A673 (cell line): ENCODE results near the gene GOLGA5. TPM values are rescaled to one million over a fixed set of nuclear protein-coding genes. Genes with fewer than 3 reads are reported as not detected.

Source experiments
- BruUV-seq: library from RNA; stranded (reverse); fragments of 400-500 nt; replicated peaks from 2 replicates; lab custom pipeline; 2021; lab: Mats Ljungman, UMichigan
- CTCF ChIA-PET: fragments of 300-600 bp; sonication (Branson Sonifier 250); formaldehyde crosslinking; loops from one replicate; lab custom pipeline; 2022; ENCODE audit warnings: antibody characterized with exemption; lab: Charles Lee
- POLR2A ChIA-PET: fragments of 300-600 bp; sonication (Branson Sonifier 250); formaldehyde crosslinking; loops from one replicate; lab custom pipeline; 2022; ENCODE audit warnings: antibody characterized with exemption; ENCODE audit not compliant: low non-redundant PET; lab: Charles Lee
- DNase-seq: peaks from one replicate; pipeline ENCODE4 v3.0.0-alpha.2; 2015; ENCODE audit warnings: low spot score
- H3K27ac ChIP-seq: fragments of 200-600 bp; sonication (generic); 2 replicates; pipeline ENCODE4 v1.5.1; 2016; ENCODE audit warnings: mixed run types, low read depth, mild to moderate bottlenecking, mixed read lengths, antibody characterized with exemption, low read length; ENCODE audit not compliant: poor library complexity, severe bottlenecking
- H3K27me3 ChIP-seq: fragments of 200-600 bp; sonication (generic); replicated peaks from 2 replicates; pipeline ENCODE4 v1.6.1; 2017; ENCODE audit warnings: mixed run types, low read depth, mild to moderate bottlenecking, mixed read lengths, antibody characterized with exemption, low read length; ENCODE audit not compliant: insufficient read depth, poor library complexity
- H3K36me3 ChIP-seq: fragments of 200-600 bp; sonication (generic); 2 replicates; pipeline ENCODE4 v1.6.1; 2016; ENCODE audit warnings: mixed run types, mild to moderate bottlenecking, mixed read lengths, antibody characterized with exemption, low read length; ENCODE audit not compliant: insufficient read depth, poor library complexity, severe bottlenecking
- H3K4me1 ChIP-seq: fragments of 200-600 bp; sonication (generic); 2 replicates; pipeline ENCODE4 v1.6.1; 2017; ENCODE audit warnings: mixed run types, mild to moderate bottlenecking, mixed read lengths, antibody characterized with exemption, low read length; ENCODE audit not compliant: insufficient read depth, poor library complexity, severe bottlenecking
- H3K4me3 ChIP-seq: fragments of 200-600 bp; sonication (generic); 2 replicates; pipeline ENCODE4 v1.5.1; 2016; ENCODE audit warnings: low read depth, mixed run types, mild to moderate bottlenecking, mixed read lengths, low read length; ENCODE audit not compliant: poor library complexity, severe bottlenecking
- H3K9me3 ChIP-seq: fragments of 200-600 bp; sonication (generic); 2 replicates; pipeline ENCODE4 v1.6.1; 2016; ENCODE audit warnings: mixed run types, low read depth, mild to moderate bottlenecking, mixed read lengths, antibody characterized with exemption, low read length; ENCODE audit not compliant: poor library complexity, severe bottlenecking
- EZH2 ChIP-seq: fragments of 200-600 bp; sonication (generic); IDR thresholded peaks from 2 replicates; pipeline ENCODE4 v1.6.1; 2017; ENCODE audit warnings: borderline replicate concordance, low read depth, mild to moderate bottlenecking, mixed read lengths, antibody characterized with exemption, low read length; ENCODE audit not compliant: poor library complexity, severe bottlenecking
- intact Hi-C: fragments of 100-400 bp; cut with micrococcal nuclease; formaldehyde crosslinking; loops from one replicate; pipeline ENCODE4 v1.10.0; 2022; ENCODE audit not compliant: unreplicated experiment
- total RNA-seq: library from RNA; stranded (reverse); gene quantifications from 2 replicates; pipeline ENCODE4 v1.2.3, GENCODE V29; 2021
- TF ChIP-seq, protein P1 (sequence below): fragments of 300-800, 200-600 bp; sonication (generic); conservative IDR thresholded peaks from 2 replicates; pipeline ENCODE4 v1.5.1; 2017; ENCODE audit warnings: low read depth, mild to moderate bottlenecking, antibody characterized with exemption, low read length, moderate library complexity, mixed read lengths

The GOLGA5 gene
- total RNA-seq, 1 experiment from 2014 or later, result 21.3 TPM

DNA sequence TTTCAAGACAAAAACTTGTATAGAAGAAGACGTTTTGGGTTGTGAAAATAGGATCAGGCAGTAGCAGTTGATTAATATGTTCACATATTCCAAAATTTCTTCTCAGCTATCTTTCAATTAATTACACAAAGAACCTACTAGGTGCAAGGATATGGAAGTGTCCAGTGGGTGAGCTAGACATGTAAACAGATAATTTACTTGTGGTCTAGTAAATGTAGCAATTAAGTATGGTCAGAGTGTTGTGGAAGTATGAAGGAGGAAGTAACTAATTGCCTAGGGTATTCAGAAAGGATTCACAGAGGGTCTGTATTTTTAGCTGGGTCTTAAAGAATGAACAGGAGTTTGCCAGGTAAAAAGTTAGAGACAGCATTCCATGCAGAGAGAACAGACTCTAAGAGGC, 5.9 kb downstream of the GOLGA5 start:
- H3K9me3 ChIP-seq, result no peaks in the 10 kb centered on the region
- ChIA-PET CTCF (no interaction called here), POLR2A (interaction anchor here (0.6 kb wide), 1 partner anchor 137 kb away, joined by 3 read pairs; no protein-coding TSS in a partner anchor)
- no peak for DNase-seq
- H3K27me3 ChIP-seq, result no peaks in the 10 kb centered on the region
- no TSS peak for BruUV-seq
- H3K27ac ChIP-seq, result no peak overlapping the region
- intact Hi-C loops, result no loop called here
- peaks cover 5% of the 10 kb centered on the region for H3K4me1 ChIP-seq
- no peak overlapping the region for H3K4me3 ChIP-seq
- TF ChIP-seq, protein P1, sequence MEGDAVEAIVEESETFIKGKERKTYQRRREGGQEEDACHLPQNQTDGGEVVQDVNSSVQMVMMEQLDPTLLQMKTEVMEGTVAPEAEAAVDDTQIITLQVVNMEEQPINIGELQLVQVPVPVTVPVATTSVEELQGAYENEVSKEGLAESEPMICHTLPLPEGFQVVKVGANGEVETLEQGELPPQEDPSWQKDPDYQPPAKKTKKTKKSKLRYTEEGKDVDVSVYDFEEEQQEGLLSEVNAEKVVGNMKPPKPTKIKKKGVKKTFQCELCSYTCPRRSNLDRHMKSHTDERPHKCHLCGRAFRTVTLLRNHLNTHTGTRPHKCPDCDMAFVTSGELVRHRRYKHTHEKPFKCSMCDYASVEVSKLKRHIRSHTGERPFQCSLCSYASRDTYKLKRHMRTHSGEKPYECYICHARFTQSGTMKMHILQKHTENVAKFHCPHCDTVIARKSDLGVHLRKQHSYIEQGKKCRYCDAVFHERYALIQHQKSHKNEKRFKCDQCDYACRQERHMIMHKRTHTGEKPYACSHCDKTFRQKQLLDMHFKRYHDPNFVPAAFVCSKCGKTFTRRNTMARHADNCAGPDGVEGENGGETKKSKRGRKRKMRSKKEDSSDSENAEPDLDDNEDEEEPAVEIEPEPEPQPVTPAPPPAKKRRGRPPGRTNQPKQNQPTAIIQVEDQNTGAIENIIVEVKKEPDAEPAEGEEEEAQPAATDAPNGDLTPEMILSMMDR, result no peak
- TF ChIP-seq EZH2, result no peak
- peaks cover 21% of the 10 kb centered on the region for H3K36me3 ChIP-seq

DNA sequence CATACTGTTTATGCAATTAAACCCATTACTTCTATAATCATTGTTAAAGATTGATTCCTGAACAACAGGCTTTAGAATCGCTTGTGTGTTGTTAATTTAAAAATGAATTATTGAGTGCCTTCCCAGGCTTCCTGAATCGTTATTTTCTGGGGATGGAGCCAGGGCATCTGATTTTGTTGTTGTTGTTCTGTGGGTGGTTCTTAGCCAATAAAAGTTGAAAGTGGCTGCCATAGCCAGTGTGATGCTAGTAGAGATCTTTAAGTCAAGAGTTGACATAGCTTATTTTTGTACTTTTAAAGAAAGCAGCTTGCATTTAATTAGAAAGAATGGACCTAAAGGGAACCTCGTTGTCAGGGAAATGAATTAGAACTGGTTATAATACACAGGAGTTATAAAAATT, 6.4 kb downstream of the GOLGA5 start:
- ChIA-PET POLR2A (interaction anchor here (0.6 kb wide), 1 partner anchor 138 kb away, joined by 3 read pairs; no protein-coding TSS in a partner anchor), CTCF (no interaction called here)
- no peaks in the 10 kb centered on the region for H3K9me3 ChIP-seq
- no TSS peak for BruUV-seq
- no peaks in the 10 kb centered on the region for H3K27me3 ChIP-seq
- H3K4me3 ChIP-seq, result no peak overlapping the region
- DNase-seq, result no peak
- peaks cover under 1% of the 10 kb centered on the region for H3K4me1 ChIP-seq
- TF ChIP-seq, protein P1, result no peak
- no peak for TF ChIP-seq EZH2
- peaks cover 21% of the 10 kb centered on the region for H3K36me3 ChIP-seq
- no peak overlapping the region for H3K27ac ChIP-seq
- intact Hi-C loops, result no loop called here

DNA sequence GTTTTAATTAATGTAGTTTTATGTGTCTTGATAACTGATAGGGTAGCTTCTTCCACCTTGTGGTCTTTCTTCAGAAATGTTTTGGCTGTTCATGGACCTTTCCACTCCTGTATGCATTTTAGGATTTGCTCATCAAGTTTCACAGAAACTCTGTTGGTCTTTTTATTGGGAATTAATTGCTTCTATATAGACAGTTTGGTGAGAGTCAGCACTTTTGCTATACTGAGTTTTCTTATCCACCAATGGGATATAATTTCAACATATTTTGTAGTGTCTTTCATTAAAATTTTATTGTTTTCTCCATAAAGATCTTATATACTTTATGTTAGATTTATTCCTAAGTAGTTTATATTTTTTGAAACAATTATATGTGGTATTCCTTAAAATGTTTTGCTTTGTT, 7.8 kb downstream of the GOLGA5 start:
- CTCF ChIA-PET, result interaction anchor here (0.6 kb wide), 1 partner anchor 310 kb away, joined by 3 read pairs; no protein-coding TSS in a partner anchor
- no peak overlapping the region for H3K27ac ChIP-seq
- intact Hi-C loops, result no loop called here
- DNase-seq, result no peak
- H3K9me3 ChIP-seq, result no peaks in the 10 kb centered on the region
- H3K27me3 ChIP-seq, result no peaks in the 10 kb centered on the region
- no peak for TF ChIP-seq EZH2
- TF ChIP-seq, protein P1, result no peak
- H3K36me3 ChIP-seq, result peaks cover 27% of the 10 kb centered on the region
- no peaks in the 10 kb centered on the region for H3K4me1 ChIP-seq
- POLR2A ChIA-PET, result no interaction called here
- H3K4me3 ChIP-seq, result no peak overlapping the region
- BruUV-seq, result no TSS peak
